WERI-Rb-1 (cell line): ENCODE data around the gene ZSCAN31.
"Not testable (repeated sequence)": the region's sequence is repeated elsewhere in the genome, so short reads cannot be mapped to it uniquely, and the experiment has no call there.

Source experiments
- DNase-seq: peaks from one replicate; pipeline ENCODE4 v3.0.0-alpha.2; 2020
- H3K27ac ChIP-seq: fragments of 250-450 bp; sonication (Bioruptor Pico); 2 replicates; pipeline ENCODE4 v1.5.1; 2020; ENCODE audit warnings: mild to moderate bottlenecking, moderate library complexity
- H3K27me3 ChIP-seq: fragments of 250-450 bp; sonication (Bioruptor Pico); 2 replicates; pipeline ENCODE4 v1.5.1; 2021; ENCODE audit warnings: mild to moderate bottlenecking, low read depth, moderate library complexity; ENCODE audit not compliant: insufficient read depth, severe bottlenecking
- H3K36me3 ChIP-seq: fragments of 250-450 bp; sonication (Bioruptor Pico); 2 replicates; pipeline ENCODE4 v1.5.1; 2020; ENCODE audit warnings: mild to moderate bottlenecking, moderate library complexity
- H3K4me3 ChIP-seq: 2 replicates; pipeline ENCODE4 v1.5.1; 2011; ENCODE audit warnings: low read depth, mild to moderate bottlenecking, control low read depth, low read length
- H3K9me3 ChIP-seq: fragments of 250-450 bp; sonication (Bioruptor Pico); 2 replicates; pipeline ENCODE4 v1.5.1; 2021; ENCODE audit warnings: mild to moderate bottlenecking, moderate library complexity; ENCODE audit not compliant: severe bottlenecking
- CTCF ChIP-seq: IDR thresholded peaks from 2 replicates; pipeline ENCODE4 v1.5.1; 2011; ENCODE audit warnings: low read depth, mild to moderate bottlenecking, control low read depth, inconsistent platforms, low read length

Gene ZSCAN31

GRCh38 chr6:28333599-28334018, 2.3 kb downstream of the ZSCAN31 start:
- no peak for DNase-seq
- Histone ChIP-seq H3K27me3 (no peaks in the 10 kb centered on the region), H3K4me3 (no peak overlapping the region), H3K27ac (no peak overlapping the region), H3K36me3 (peaks cover 5% of the 10 kb centered on the region; the same call in 1 of the 2 replicates), H3K9me3 (no peaks in the 10 kb centered on the region)
- TF ChIP-seq CTCF: no peak

- DNase-seq: no peak
- TF ChIP-seq CTCF: no peak
- Histone ChIP-seq H3K4me3 (no peak overlapping the region), H3K36me3 (peaks cover 5% of the 10 kb centered on the region; the same call in 1 of the 2 replicates), H3K27me3 (no peaks in the 10 kb centered on the region), H3K9me3 (peaks cover 5% of the 10 kb centered on the region), H3K27ac (no peak overlapping the region)
Measured at GRCh38 chr6:28333047-28333446, 2.9 kb downstream of the ZSCAN31 start.

GRCh38 chr6:28330041-28330440, 5.9 kb downstream of the ZSCAN31 start:
- peaks cover 25% of the 10 kb centered on the region for H3K36me3 ChIP-seq
- no peaks in the 10 kb centered on the region for H3K27me3 ChIP-seq
- H3K9me3 ChIP-seq: peaks cover 28% of the 10 kb centered on the region
- TF ChIP-seq CTCF: no peak
- H3K4me3 ChIP-seq: no peak overlapping the region
- H3K27ac ChIP-seq: no peak overlapping the region
- DNase-seq: no peak

- Histone ChIP-seq H3K36me3 (peaks cover 25% of the 10 kb centered on the region), H3K27ac (no peak overlapping the region), H3K27me3 (no peaks in the 10 kb centered on the region), H3K9me3 (peaks cover 28% of the 10 kb centered on the region), H3K4me3 (no peak overlapping the region)
- TF ChIP-seq CTCF: no peak
- DNase-seq: no peak
Measured at GRCh38 chr6:28326371-28326948, 9.5 kb downstream of the ZSCAN31 start.

GRCh38 chr6:28323813-28324424, 12.0 kb downstream of the ZSCAN31 start:
- DNase-seq: no peak
- no peak for TF ChIP-seq CTCF
- Histone ChIP-seq H3K27me3 (no peaks in the 10 kb centered on the region), H3K4me3 (no peak overlapping the region), H3K9me3 (peaks cover 34% of the 10 kb centered on the region), H3K36me3 (peaks cover 25% of the 10 kb centered on the region), H3K27ac (no peak overlapping the region)

- Histone ChIP-seq H3K27ac (no peak overlapping the region), H3K9me3 (peaks cover 25% of the 10 kb centered on the region), H3K27me3 (no peaks in the 10 kb centered on the region), H3K4me3 (no peak overlapping the region), H3K36me3 (peaks cover 25% of the 10 kb centered on the region)
- no peak for TF ChIP-seq CTCF
- DNase-seq: no peak
Measured at GRCh38 chr6:28322661-28323060, 13.3 kb downstream of the ZSCAN31 start.

GRCh38 chr6:28317866-28318265, 18.1 kb downstream of the ZSCAN31 start:
- not testable (repeated sequence) for H3K36me3 ChIP-seq, H3K9me3 ChIP-seq, H3K27ac ChIP-seq, H3K27me3 ChIP-seq, DNase-seq, H3K4me3 ChIP-seq
